Smooth muscle cell (in vitro differentiated cells): ENCODE data around the gene F10. TPM values are rescaled to one million over a fixed set of nuclear protein-coding genes. Genes with fewer than 3 reads are reported as not detected.

Experiments
- DNase-seq: peaks from one replicate; lab custom pipeline; 2025; ENCODE audit not compliant: unreplicated experiment; lab: John Stamatoyannopoulos, UW
- H2AFZ ChIP-seq: fragments of 200-600 bp; sonication (generic); 2 replicates; pipeline ENCODE4 v1.6.0; 2016; ENCODE audit warnings: antibody characterized with exemption, low read depth, mild to moderate bottlenecking
- H3F3A ChIP-seq: fragments of 200-600 bp; sonication (generic); 2 replicates; pipeline ENCODE4 v1.6.0; 2017; ENCODE audit warnings: antibody characterized with exemption, low read depth
- H3K27ac ChIP-seq: fragments of 200-600 bp; sonication (generic); 2 replicates; pipeline ENCODE4 v1.5.1; 2016; ENCODE audit warnings: low read depth, mild to moderate bottlenecking
- H3K27me3 ChIP-seq: fragments of 200-600 bp; sonication (generic); 2 replicates; pipeline ENCODE4 v1.6.1; 2016; ENCODE audit warnings: low read depth, mild to moderate bottlenecking
- H3K36me3 ChIP-seq: fragments of 200-600 bp; sonication (generic); 2 replicates; pipeline ENCODE4 v1.5.1; 2016; ENCODE audit warnings: low read depth
- H3K4me1 ChIP-seq: fragments of 200-600 bp; sonication (generic); 2 replicates; pipeline ENCODE4 v1.5.1; 2016; ENCODE audit warnings: low read depth
- H3K4me2 ChIP-seq: fragments of 200-600 bp; sonication (generic); 2 replicates; pipeline ENCODE4 v1.6.0; 2016; ENCODE audit warnings: mild to moderate bottlenecking
- H3K4me3 ChIP-seq: fragments of 200-600 bp; sonication (generic); 2 replicates; pipeline ENCODE4 v1.5.1; 2016; ENCODE audit warnings: mild to moderate bottlenecking
- H3K79me2 ChIP-seq: fragments of 200-600 bp; sonication (generic); 2 replicates; pipeline ENCODE4 v1.6.0; 2016; ENCODE audit warnings: low read depth, mild to moderate bottlenecking
- H3K9ac ChIP-seq: fragments of 200-600 bp; sonication (generic); 2 replicates; pipeline ENCODE4 v1.6.0; 2016; ENCODE audit warnings: low read depth
- H3K9me3 ChIP-seq: fragments of 200-600 bp; sonication (generic); replicated peaks from 2 replicates; pipeline ENCODE4 v1.5.1; 2016; ENCODE audit warnings: low read depth
- H4K20me1 ChIP-seq: fragments of 200-600 bp; sonication (generic); 2 replicates; pipeline ENCODE4 v1.6.0; 2016; ENCODE audit warnings: low read depth
- WGBS: methylation state at CpG from one replicate; pipeline ENCODE4 v1.1.7; 2016; ENCODE audit warnings: low lambda C conversion rate; 5-methylcytosine and 5-hydroxymethylcytosine counted together
- polyA plus RNA-seq: library from polyadenylated mRNA; unstranded; fragments of >200 nt; fragmentation: Nextera tagmentation; extraction: Ambion mirVana; gene quantifications from 2 replicates; pipeline ENCODE4 v1.2.1, GENCODE V29; 2016
- total RNA-seq: library from RNA; depleted of rRNA; stranded (reverse); fragments of >200 nt; gene quantifications from 2 replicates; pipeline ENCODE4 v1.2.3, GENCODE V29; 2014
- TF ChIP-seq, protein P1 (sequence below): fragments of 200-600 bp; sonication (generic); IDR thresholded peaks from 2 replicates; pipeline ENCODE4 v1.5.1; 2017; ENCODE audit warnings: borderline replicate concordance, mild to moderate bottlenecking, antibody characterized with exemption; ENCODE audit not compliant: insufficient read depth, poor library complexity, severe bottlenecking

Gene F10
- total and polyA plus RNA-seq, 2 experiments from 2014 or later, result 17.1 to 43.7 TPM

DNA sequence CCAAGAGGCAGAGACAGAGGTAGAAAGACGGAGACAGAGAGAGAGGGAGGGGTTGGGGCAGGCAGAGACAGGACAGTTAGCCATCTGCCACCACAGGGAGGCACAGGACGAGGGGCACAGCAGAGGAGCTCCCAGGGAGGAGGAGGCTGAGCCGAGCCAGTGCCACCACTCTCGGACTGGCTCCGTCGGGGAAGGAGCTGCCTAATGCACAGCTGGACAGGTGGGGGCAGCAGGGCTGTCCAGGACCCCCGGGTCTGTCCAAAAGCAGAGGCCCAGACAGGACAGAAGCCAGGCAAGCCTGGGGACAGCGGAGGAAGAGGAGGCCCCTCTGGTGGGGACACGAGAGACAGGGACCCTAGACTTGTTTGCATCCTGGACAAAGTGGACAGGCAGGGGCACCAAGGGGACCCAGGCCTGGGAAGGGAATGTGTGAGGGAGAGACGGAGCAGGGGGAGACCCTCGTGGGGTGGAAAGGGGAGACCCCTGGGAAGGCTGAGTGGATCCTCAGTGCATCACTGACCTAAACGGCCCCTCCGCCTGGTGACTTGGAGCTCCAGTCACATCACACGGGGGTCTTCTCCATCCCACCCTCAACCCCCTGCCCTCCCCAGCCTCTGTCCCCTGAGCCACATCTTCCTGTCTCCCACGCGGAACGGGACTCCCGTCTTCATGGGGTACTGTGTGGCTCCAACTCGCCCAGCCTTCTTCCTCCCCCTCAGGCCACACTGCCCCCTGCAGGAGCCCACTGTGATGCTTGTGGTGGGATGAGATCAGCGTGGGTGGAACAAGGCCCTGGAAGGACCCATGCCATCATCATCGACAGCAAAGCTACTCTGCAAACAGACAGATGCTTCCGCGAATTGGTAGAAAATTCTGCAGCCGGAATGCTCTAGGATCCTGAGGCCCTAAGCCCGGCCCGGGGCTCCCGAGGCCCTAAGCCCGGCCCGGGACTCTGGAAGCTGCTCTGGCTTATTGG is 915 bp downstream of the F10 start:
- Histone ChIP-seq H3K9me3 (no peaks in the 10 kb centered on the region), H3K79me2 (no peaks in the 10 kb centered on the region), H3K4me1 (peaks cover 10% of the 10 kb centered on the region), H2AFZ (no peak overlapping the region), H3K4me2 (peak overlapping the region; percentile 68), H4K20me1 (no peaks in the 10 kb centered on the region), H3K36me3 (no peaks in the 10 kb centered on the region), H3K9ac (no peak overlapping the region), H3K4me3 (peak overlapping the region; percentile 39), H3K27ac (no peak overlapping the region), H3K27me3 (no peaks in the 10 kb centered on the region), H3F3A (no peaks in the 10 kb centered on the region)
- DNase-seq, result no peak
- WGBS, result 87% methylated on average over 29 of the region's 29 CpGs
- TF ChIP-seq, protein P1, sequence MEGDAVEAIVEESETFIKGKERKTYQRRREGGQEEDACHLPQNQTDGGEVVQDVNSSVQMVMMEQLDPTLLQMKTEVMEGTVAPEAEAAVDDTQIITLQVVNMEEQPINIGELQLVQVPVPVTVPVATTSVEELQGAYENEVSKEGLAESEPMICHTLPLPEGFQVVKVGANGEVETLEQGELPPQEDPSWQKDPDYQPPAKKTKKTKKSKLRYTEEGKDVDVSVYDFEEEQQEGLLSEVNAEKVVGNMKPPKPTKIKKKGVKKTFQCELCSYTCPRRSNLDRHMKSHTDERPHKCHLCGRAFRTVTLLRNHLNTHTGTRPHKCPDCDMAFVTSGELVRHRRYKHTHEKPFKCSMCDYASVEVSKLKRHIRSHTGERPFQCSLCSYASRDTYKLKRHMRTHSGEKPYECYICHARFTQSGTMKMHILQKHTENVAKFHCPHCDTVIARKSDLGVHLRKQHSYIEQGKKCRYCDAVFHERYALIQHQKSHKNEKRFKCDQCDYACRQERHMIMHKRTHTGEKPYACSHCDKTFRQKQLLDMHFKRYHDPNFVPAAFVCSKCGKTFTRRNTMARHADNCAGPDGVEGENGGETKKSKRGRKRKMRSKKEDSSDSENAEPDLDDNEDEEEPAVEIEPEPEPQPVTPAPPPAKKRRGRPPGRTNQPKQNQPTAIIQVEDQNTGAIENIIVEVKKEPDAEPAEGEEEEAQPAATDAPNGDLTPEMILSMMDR, result no peak

DNA sequence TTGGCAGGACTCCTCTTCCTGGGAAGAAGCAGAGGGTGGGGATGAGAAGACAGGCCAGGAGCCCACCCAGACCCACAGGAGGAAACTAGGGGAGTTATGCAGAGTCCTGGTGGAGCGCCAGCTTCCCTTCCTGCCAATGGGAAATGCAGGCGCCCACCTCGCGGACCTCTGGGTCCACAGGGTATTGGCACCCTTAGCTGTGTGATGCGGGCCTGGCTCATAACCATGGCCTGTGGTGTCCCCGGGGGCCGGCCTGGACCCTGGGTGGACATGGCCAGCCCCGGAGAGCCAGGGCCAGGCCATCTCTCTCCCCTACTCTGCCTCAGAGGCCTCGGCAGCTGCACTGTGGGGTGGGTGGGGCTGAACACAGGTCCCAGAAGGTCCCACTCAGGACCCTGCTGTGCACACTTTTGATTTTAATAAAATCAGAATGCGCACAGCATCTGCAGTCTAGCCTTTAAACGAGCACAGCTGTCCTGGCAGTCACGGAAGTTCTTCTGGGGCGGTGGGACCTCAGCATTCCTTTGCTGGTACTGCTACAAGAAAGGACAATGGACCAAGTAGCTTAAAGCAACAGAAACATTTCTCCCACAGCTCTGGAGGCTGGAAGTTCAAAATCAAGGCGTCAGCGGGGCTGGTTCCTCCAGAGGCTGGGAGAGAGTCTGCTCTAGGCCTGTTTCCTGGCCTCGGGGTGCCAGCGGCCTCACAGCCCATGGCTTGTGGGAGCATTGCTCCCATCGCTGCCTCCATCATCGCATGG is 1.8 kb downstream of the F10 start:
- H3K4me1 ChIP-seq, result peaks cover 10% of the 10 kb centered on the region
- H2AFZ ChIP-seq, result no peak overlapping the region
- no peaks in the 10 kb centered on the region for H3K36me3 ChIP-seq
- H3K79me2 ChIP-seq, result no peaks in the 10 kb centered on the region
- H3K9me3 ChIP-seq, result no peaks in the 10 kb centered on the region
- TF ChIP-seq, protein P1, result no peak
- DNase-seq, result no peak
- H3K27me3 ChIP-seq, result no peaks in the 10 kb centered on the region
- no peak overlapping the region for H3K4me3 ChIP-seq
- 98% methylated on average over 19 of the region's 19 CpGs for WGBS
- H3F3A ChIP-seq, result no peaks in the 10 kb centered on the region
- no peak overlapping the region for H3K9ac ChIP-seq
- no peaks in the 10 kb centered on the region for H4K20me1 ChIP-seq
- no peak overlapping the region for H3K4me2 ChIP-seq
- H3K27ac ChIP-seq, result no peak overlapping the region

DNA sequence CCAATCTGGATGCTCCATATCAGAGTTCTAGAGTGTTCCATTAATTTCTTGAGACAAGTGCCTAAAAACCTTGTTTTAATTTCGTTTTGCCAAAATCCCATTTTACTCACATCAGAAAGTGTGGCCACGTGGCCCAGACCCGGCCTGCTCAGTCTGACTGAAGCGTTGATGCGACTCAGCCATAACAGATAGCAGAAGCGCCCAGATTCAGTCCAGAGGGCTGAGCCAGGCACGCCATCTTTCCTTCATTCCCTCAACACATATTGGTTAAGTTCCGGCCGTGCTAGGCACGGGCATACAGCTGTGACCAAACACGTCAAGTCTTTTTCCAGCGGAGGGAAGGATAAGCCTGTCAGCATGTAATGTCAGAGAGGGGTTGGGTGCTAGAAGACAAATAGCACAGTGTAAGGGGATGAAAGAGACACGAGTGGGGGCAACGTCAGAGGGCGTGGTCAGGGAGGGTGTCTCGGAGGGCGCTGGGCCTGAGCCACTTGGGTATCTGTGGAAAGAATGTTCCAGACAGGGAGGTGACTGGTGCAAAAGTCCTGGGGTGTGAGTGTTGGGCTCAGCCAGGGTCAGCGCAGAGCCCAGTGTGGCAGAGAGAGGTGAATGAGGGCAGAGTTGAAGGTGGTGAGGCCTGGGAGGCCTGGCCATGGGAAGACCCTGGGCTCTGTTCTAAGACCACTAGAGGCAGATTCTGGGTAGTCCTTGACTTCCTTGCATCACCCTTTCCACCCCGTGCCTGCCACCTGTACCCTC is 3.1 kb downstream of the F10 start:
- Histone ChIP-seq H3K9me3 (no peaks in the 10 kb centered on the region), H3K4me2 (no peak overlapping the region), H2AFZ (no peak overlapping the region), H3K27me3 (no peaks in the 10 kb centered on the region), H4K20me1 (no peaks in the 10 kb centered on the region), H3K27ac (no peak overlapping the region), H3K4me1 (peaks cover 10% of the 10 kb centered on the region), H3K79me2 (no peaks in the 10 kb centered on the region), H3F3A (no peaks in the 10 kb centered on the region), H3K9ac (no peak overlapping the region), H3K36me3 (no peaks in the 10 kb centered on the region), H3K4me3 (no peak overlapping the region)
- TF ChIP-seq, protein P1, result no peak
- DNase-seq, result no peak
- 96% methylated on average over 19 of the region's 19 CpGs for WGBS
